ENCODE results near the gene KCNJ12. TPM values are rescaled to one million over a fixed set of nuclear protein-coding genes. Genes with fewer than 3 reads are reported as not detected.

The KCNJ12 gene
- total RNA-seq, 2 experiments from 2014 or later = 0.11 TPM; not detected in 1

DNA sequence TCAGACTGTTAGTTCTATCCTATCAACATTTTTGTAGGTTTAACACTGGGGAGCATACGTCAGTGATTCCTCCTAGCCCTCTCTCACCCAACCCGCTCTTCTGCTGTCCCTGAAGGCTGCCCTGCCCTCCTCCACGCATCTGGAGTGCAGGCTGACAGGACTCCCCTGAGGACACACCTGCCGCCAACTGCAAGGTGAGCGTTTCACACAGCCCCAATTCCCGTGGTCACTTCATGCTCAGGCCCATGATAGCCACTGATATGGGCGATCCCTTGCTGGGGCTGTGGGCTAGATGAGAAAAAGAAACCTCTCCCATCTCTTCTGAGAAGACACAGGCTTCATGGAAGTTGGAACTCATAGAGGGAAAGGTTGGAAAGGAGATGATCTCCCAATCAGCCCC is 91.0 kb downstream of the KCNJ12 start:
- DNase-seq = no peak
- Mint-ChIP-seq H3K27ac (no peak overlapping the region), H3K36me3 (ENCODE audit: low read depth) (no peaks in the 10 kb centered on the region), H3K9me3 (no peaks in the 10 kb centered on the region), H3K27me3 (peaks cover 15% of the 10 kb centered on the region), H3K4me1 (ENCODE audit: low read depth) (peaks cover 12% of the 10 kb centered on the region), H3K4me3 (no peak overlapping the region)
- intact Hi-C loops (cut with DNase I, micrococcal nuclease) = no loop called here
- CTCF ChIA-PET = interaction anchor here (1.0 kb wide), 1 partner anchor 10 kb away, joined by 3 read pairs; no protein-coding TSS in a partner anchor
- TF ChIP-seq, protein P1, sequence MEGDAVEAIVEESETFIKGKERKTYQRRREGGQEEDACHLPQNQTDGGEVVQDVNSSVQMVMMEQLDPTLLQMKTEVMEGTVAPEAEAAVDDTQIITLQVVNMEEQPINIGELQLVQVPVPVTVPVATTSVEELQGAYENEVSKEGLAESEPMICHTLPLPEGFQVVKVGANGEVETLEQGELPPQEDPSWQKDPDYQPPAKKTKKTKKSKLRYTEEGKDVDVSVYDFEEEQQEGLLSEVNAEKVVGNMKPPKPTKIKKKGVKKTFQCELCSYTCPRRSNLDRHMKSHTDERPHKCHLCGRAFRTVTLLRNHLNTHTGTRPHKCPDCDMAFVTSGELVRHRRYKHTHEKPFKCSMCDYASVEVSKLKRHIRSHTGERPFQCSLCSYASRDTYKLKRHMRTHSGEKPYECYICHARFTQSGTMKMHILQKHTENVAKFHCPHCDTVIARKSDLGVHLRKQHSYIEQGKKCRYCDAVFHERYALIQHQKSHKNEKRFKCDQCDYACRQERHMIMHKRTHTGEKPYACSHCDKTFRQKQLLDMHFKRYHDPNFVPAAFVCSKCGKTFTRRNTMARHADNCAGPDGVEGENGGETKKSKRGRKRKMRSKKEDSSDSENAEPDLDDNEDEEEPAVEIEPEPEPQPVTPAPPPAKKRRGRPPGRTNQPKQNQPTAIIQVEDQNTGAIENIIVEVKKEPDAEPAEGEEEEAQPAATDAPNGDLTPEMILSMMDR (IDR thresholded peaks at IDR 0.05) = no peak
- ATAC-seq (ENCODE audit: poor library complexity) = no peak
- Histone ChIP-seq H3K27me3 (ENCODE audit: control insufficient read depth in 1 of 2, insufficient read depth in 2 of 2, low read length in 2 of 2) (peaks cover 0 to 7% of the 10 kb centered on the region in 2 experiments), H3K36me3 (ENCODE audit: insufficient read depth, low read length) (no peaks in the 10 kb centered on the region), H3K4me3 (ENCODE audit: low read length) (no peak overlapping the region), H3K4me1 (ENCODE audit: insufficient read depth, low read length) (peaks cover 13% of the 10 kb centered on the region), H3K27ac (ENCODE audit: low read depth in 1 of 2, low read length in 2 of 2) (no peak overlapping the region), H3K9me3 (ENCODE audit: control insufficient read depth in 1 of 2, insufficient read depth in 1 of 2, low read length in 2 of 2) (peaks cover 0 to 7% of the 10 kb centered on the region in 2 experiments)
- POLR2A ChIA-PET = no interaction called here

DNA sequence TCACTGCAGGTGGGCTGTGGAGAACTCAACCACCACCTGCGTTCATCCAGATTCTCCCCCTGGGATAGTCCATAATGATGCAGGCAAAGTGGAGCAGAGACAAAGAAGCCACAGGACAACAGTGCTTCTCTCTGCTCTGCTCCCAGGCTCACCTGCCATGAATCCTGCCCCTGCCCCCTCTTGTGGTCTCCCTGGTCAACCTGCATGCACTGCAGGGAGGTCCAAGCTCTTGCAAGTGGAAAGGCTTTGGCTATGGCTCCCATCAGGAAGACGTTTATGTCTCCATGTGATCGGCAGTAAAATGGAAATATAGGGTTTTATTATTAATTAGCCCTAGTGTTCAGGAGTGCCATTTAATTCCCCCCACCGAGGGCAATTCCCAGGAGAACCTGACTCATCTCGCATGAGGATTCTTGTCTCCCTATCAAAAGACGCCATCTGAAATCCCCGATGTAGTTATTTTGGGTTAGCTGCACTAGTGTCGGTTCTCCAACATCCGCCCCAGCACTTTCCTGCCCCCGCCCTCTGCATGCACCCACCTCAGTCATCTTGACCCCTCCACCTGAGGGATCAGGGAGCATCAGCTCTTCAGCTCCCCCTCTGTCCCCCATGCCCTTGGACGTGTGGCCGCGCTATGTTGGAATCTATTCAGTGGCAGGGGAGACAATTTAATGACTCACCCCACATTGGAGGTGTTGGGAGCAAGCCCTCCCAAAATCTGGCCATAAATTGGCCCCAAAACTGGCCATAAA is 91.8 kb downstream of the KCNJ12 start:
- POLR2A ChIA-PET = no interaction called here
- H3K27ac ChIP-seq (ENCODE audit: low read depth in 1 of 2, low read length in 2 of 2) = no peak overlapping the region
- Mint-ChIP-seq H3K4me1 (ENCODE audit: low read depth) (peaks cover 10% of the 10 kb centered on the region), H3K27me3 (peaks cover 13% of the 10 kb centered on the region), H3K9me3 (no peaks in the 10 kb centered on the region), H3K4me3 (no peak overlapping the region), H3K36me3 (ENCODE audit: low read depth) (no peaks in the 10 kb centered on the region), H3K27ac (no peak overlapping the region)
- TF ChIP-seq, protein P1 (IDR thresholded peaks at IDR 0.05) = no peak
- peaks cover 0 to 7% of the 10 kb centered on the region in 2 experiments for H3K9me3 ChIP-seq (ENCODE audit: control insufficient read depth in 1 of 2, insufficient read depth in 1 of 2, low read length in 2 of 2)
- intact Hi-C loops (cut with DNase I, micrococcal nuclease) = no loop called here
- H3K36me3 ChIP-seq (ENCODE audit: insufficient read depth, low read length) = no peaks in the 10 kb centered on the region
- no peak overlapping the region for H3K4me3 ChIP-seq (ENCODE audit: low read length)
- CTCF ChIA-PET = no interaction called here
- peaks cover 0 to 7% of the 10 kb centered on the region in 2 experiments for H3K27me3 ChIP-seq (ENCODE audit: control insufficient read depth in 1 of 2, insufficient read depth in 2 of 2, low read length in 2 of 2)
- ATAC-seq (ENCODE audit: poor library complexity) (no peak), DNase-seq (no peak)
- H3K4me1 ChIP-seq (ENCODE audit: insufficient read depth, low read length) = peaks cover 11% of the 10 kb centered on the region

Other genes with a start within 250 kb of the KCNJ12 start
- 1 to 10 TPM; 4.9 to 5.2 TPM for gene DHRS7B, start 249.4 kb upstream of the KCNJ12 start, total RNA-seq
- gene TMEM11, start 162.2 kb upstream of the KCNJ12 start, total RNA-seq = 10 to 100 TPM; 17.8 to 19.2 TPM
- gene NATD1, start 122.9 kb upstream of the KCNJ12 start, total RNA-seq = 1 to 10 TPM; 5.9 to 6.1 TPM
- 10 to 100 TPM; 36.8 to 38.5 TPM for gene MAP2K3, start 91.6 kb upstream of the KCNJ12 start, total RNA-seq